Tongue (tissue), 2 donors: ENCODE data around the gene UBE2L3. TPM values are rescaled to one million over a fixed set of nuclear protein-coding genes. Genes with fewer than 3 reads are reported as not detected.
"Not testable (repeated sequence)": the region's sequence is repeated elsewhere in the genome, so short reads cannot be mapped to it uniquely, and the experiment has no call there.

ENCODE experiments used
- DNase-seq: peaks from one replicate; pipeline ENCODE4 v3.0.0-alpha.2; 2015
- total RNA-seq: library from RNA; depleted of rRNA; stranded (reverse); fragments of >200 nt; gene quantifications from one replicate; pipeline ENCODE4 v1.2.3, GENCODE V29; 2014

UBE2L3 gene
- total RNA-seq, 1 donor from 2014 or later: 27.9 TPM

- DNase-seq: no peak
Observed at GRCh38 chr22:21602579-21602978, 35.1 kb downstream of the UBE2L3 start.

GRCh38 chr22:21603973-21604372 lies 36.5 kb downstream of the UBE2L3 start:
- DNase-seq: no peak

- DNase-seq: no peak
Observed at GRCh38 chr22:21605887-21606564, 38.5 kb downstream of the UBE2L3 start.

GRCh38 chr22:21606775-21607174 lies 39.3 kb downstream of the UBE2L3 start:
- DNase-seq: no peak

GRCh38 chr22:21609556-21610157 lies 42.1 kb downstream of the UBE2L3 start:
- DNase-seq: not testable (repeated sequence)

- DNase-seq: no peak
Observed at GRCh38 chr22:21611210-21611977, 43.9 kb downstream of the UBE2L3 start.

- no peak for DNase-seq
Observed at GRCh38 chr22:21612858-21613257, 45.3 kb downstream of the UBE2L3 start.

- no peak for DNase-seq
Observed at GRCh38 chr22:21613553-21614233, 46.2 kb downstream of the UBE2L3 start.

GRCh38 chr22:21615731-21616130 lies 48.2 kb downstream of the UBE2L3 start:
- no peak for DNase-seq

GRCh38 chr22:21617337-21617736 lies 49.8 kb downstream of the UBE2L3 start:
- DNase-seq: not testable (repeated sequence)

GRCh38 chr22:21621025-21621424 lies 53.5 kb downstream of the UBE2L3 start:
- DNase-seq: no peak

GRCh38 chr22:21622011-21622918 lies 54.8 kb downstream of the UBE2L3 start:
- no peak for DNase-seq

- DNase-seq: peak; percentile 74
Observed at GRCh38 chr22:21622919-21623647, 55.6 kb downstream of the UBE2L3 start.

GRCh38 chr22:21623648-21623970 lies 56.1 kb downstream of the UBE2L3 start:
- DNase-seq: no peak

- peak; percentile 52 for DNase-seq
Observed at GRCh38 chr22:21624120-21624879, 56.8 kb downstream of the UBE2L3 start.

GRCh38 chr22:21624880-21625791 lies 57.6 kb downstream of the UBE2L3 start:
- DNase-seq: no peak

GRCh38 chr22:21626073-21626734 lies 58.7 kb downstream of the UBE2L3 start:
- no peak for DNase-seq

- DNase-seq: no peak
Observed at GRCh38 chr22:21626735-21627469, 59.4 kb downstream of the UBE2L3 start.
